Prostate gland (tissue), 2 donors: ENCODE results near the gene LDLRAD4. TPM values are rescaled to one million over a fixed set of nuclear protein-coding genes. Genes with fewer than 3 reads are reported as not detected.
"Not testable (repeated sequence)": the region's sequence is repeated elsewhere in the genome, so short reads cannot be mapped to it uniquely, and the experiment has no call there.

Source experiments
- DNase-seq: peaks from one replicate; pipeline ENCODE4 v3.0.0-alpha.2; 2019; ENCODE audit warnings: low spot score
- H3K27ac ChIP-seq, 2 donors: fragments of 200-600 bp; sonication (generic); 2 replicates each; pipeline ENCODE4 v1.5.1; 2017 to 2019
- H3K27me3 ChIP-seq: fragments of 200-600 bp; sonication (generic); replicated peaks from 2 replicates; pipeline ENCODE4 v1.5.1; 2019; ENCODE audit not compliant: insufficient read depth
- H3K36me3 ChIP-seq, 2 donors: fragments of 200-600 bp; sonication (generic); 1 replicate in 1 of 2; 2 replicates in 1 of 2; pipeline versions ENCODE4 v1.5.1 to v1.8.1; 2017 to 2019
- H3K4me1 ChIP-seq: fragments of 200-600 bp; sonication (generic); replicated peaks from 2 replicates; pipeline ENCODE4 v1.5.1; 2019
- H3K4me3 ChIP-seq, 2 donors: fragments of 200-600 bp; sonication (generic); 2 replicates each; pipeline ENCODE4 v1.5.1; 2017 to 2019
- H3K9me3 ChIP-seq: fragments of 200-600 bp; sonication (generic); 2 replicates; pipeline ENCODE4 v1.5.1; 2017
- POLR2A ChIP-seq: fragments of 450-650 bp; IDR thresholded peaks from one replicate; pipeline ENCODE4 v1.6.1; 2016; ENCODE audit warnings: antibody characterized with exemption, mild to moderate bottlenecking
- POLR2AphosphoS5 ChIP-seq: sonication (generic); formaldehyde crosslinking; IDR thresholded peaks from one replicate; pipeline ENCODE4 v1.6.1; 2017; ENCODE audit warnings: antibody characterized with exemption
- WGBS: methylation state at CpG from one replicate; pipeline ENCODE4 v1.1.5; 2018; 5-methylcytosine and 5-hydroxymethylcytosine counted together
- intact Hi-C: fragments of 100-400 bp; cut with DNase I; formaldehyde crosslinking; loops from one replicate; pipeline ENCODE4 v1.14.2; 2022
- total RNA-seq, 2 donors: library from RNA; depleted of rRNA; stranded (reverse); fragments of >200 nt; gene quantifications; one replicate each; pipeline ENCODE4 v1.1.0, GENCODE V29; 2016
- TF ChIP-seq, protein P1 (sequence below), 4 experiments: fragments of 200-600 bp in 2 of 4; fragments of 450-650 bp in 2 of 4; sonication (generic) in 2 of 4; IDR thresholded peaks; 1 replicate in 3 of 4; 2 replicates in 1 of 4; pipeline ENCODE4 v1.5.1; 2016 to 2019; ENCODE audit warnings: antibody characterized with exemption in 4 of 4, mild to moderate bottlenecking in 2 of 4, moderate library complexity in 2 of 4

Gene LDLRAD4
- total RNA-seq, 2 donors from 2014 or later: 59.9 to 107 TPM

GRCh38 chr18:13672657-13673056 lies 454.1 kb downstream of the LDLRAD4 start:
- Histone ChIP-seq H3K36me3 (no peaks in the 10 kb centered on the region), H3K4me1 (no peaks in the 10 kb centered on the region), H3K9me3 (no peaks in the 10 kb centered on the region), H3K27me3 (no peaks in the 10 kb centered on the region), H3K27ac (no peak overlapping the region), H3K4me3 (no peak overlapping the region)
- DNase-seq: no peak
- TF ChIP-seq POLR2AphosphoS5: no peak
- TF ChIP-seq, protein P1, sequence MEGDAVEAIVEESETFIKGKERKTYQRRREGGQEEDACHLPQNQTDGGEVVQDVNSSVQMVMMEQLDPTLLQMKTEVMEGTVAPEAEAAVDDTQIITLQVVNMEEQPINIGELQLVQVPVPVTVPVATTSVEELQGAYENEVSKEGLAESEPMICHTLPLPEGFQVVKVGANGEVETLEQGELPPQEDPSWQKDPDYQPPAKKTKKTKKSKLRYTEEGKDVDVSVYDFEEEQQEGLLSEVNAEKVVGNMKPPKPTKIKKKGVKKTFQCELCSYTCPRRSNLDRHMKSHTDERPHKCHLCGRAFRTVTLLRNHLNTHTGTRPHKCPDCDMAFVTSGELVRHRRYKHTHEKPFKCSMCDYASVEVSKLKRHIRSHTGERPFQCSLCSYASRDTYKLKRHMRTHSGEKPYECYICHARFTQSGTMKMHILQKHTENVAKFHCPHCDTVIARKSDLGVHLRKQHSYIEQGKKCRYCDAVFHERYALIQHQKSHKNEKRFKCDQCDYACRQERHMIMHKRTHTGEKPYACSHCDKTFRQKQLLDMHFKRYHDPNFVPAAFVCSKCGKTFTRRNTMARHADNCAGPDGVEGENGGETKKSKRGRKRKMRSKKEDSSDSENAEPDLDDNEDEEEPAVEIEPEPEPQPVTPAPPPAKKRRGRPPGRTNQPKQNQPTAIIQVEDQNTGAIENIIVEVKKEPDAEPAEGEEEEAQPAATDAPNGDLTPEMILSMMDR (IDR thresholded peaks at IDR 0.05): no peak
- no peak for TF ChIP-seq POLR2A
- WGBS: 72% methylated on average over 7 of the region's 7 CpGs
- intact Hi-C loops: no loop called here

DNA sequence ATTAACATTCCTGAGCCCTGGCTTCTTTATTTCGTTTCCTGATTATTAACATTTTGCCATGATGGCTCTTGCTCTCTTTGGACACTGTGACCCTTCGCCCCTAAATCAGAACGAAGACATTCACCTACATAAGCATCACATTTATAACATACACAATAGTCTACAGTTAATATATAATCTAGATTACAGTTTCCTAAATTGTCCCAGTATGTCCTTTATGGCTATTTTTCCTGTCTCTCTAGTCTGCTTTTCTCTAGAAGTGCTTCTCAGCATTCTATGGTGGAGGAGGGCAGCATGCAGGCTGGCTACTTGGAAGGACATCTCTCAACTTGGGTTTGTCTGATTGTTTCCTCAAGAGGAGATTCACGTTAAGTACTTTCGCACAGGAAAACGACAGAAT lies 457.9 kb downstream of the LDLRAD4 start:
- H3K27ac ChIP-seq: no peak overlapping the region
- H3K27me3 ChIP-seq: no peaks in the 10 kb centered on the region
- H3K36me3 ChIP-seq: no peaks in the 10 kb centered on the region
- WGBS: 85% methylated on average over 6 of the region's 6 CpGs
- DNase-seq: no peak
- H3K4me3 ChIP-seq: no peak overlapping the region
- H3K9me3 ChIP-seq: no peaks in the 10 kb centered on the region
- H3K4me1 ChIP-seq: no peaks in the 10 kb centered on the region
- TF ChIP-seq POLR2A (no peak), POLR2AphosphoS5 (no peak)
- TF ChIP-seq, protein P1 (IDR thresholded peaks at IDR 0.05): no peak
- intact Hi-C loops: no loop called here

- H3K27ac ChIP-seq, H3K4me1 ChIP-seq, DNase-seq, H3K9me3 ChIP-seq, H3K27me3 ChIP-seq, intact Hi-C loops, H3K4me3 ChIP-seq, H3K36me3 ChIP-seq: not testable (repeated sequence)
- 95% methylated on average over 13 of the region's 13 CpGs for whole genome bisulfite sequencing
Measured at GRCh38 chr18:13677350-13677749, 458.8 kb downstream of the LDLRAD4 start.

- no peak overlapping the region for H3K4me3 ChIP-seq
- DNase-seq: no peak
- H3K36me3 ChIP-seq: no peaks in the 10 kb centered on the region
- H3K27ac ChIP-seq: no peak overlapping the region
- H3K27me3 ChIP-seq: no peaks in the 10 kb centered on the region
- no peaks in the 10 kb centered on the region for H3K9me3 ChIP-seq
- intact Hi-C loops: no loop called here
- TF ChIP-seq, protein P1 (IDR thresholded peaks at IDR 0.05): peak in 1 of 4 experiments; percentile 17
- TF ChIP-seq POLR2A: no peak
- no peaks in the 10 kb centered on the region for H3K4me1 ChIP-seq
- 73% methylated on average over 5 of the region's 5 CpGs for WGBS
Measured at GRCh38 chr18:13680612-13681011, 462.1 kb downstream of the LDLRAD4 start.

GRCh38 chr18:13681701-13682100 lies 463.1 kb downstream of the LDLRAD4 start:
- no peak for TF ChIP-seq POLR2AphosphoS5
- TF ChIP-seq POLR2A: no peak
- TF ChIP-seq, protein P1 (IDR thresholded peaks at IDR 0.05): no peak
- Histone ChIP-seq H3K27me3 (no peaks in the 10 kb centered on the region), H3K4me3 (no peak overlapping the region), H3K4me1 (no peaks in the 10 kb centered on the region), H3K9me3 (no peaks in the 10 kb centered on the region), H3K36me3 (no peaks in the 10 kb centered on the region), H3K27ac (no peak overlapping the region)
- intact Hi-C loops: no loop called here
- 97% methylated on average over 6 of the region's 6 CpGs for WGBS
- DNase-seq: no peak
